Nephron progenitor cell (in vitro differentiated cells): Measurements from ENCODE around the gene MBNL3.

ENCODE experiments used
- DNase-seq: peaks from one replicate; pipeline ENCODE4 v3.0.0; 2021
- H3K27ac Mint-ChIP-seq: 2 replicates; pipeline ENCODE4 v1.8.0; 2021; ENCODE audit warnings: mild to moderate bottlenecking, moderate library complexity, mixed read lengths
- H3K27me3 Mint-ChIP-seq: 2 replicates; pipeline ENCODE4 v1.8.0; 2021; ENCODE audit warnings: mild to moderate bottlenecking, low read depth, mixed read lengths; ENCODE audit not compliant: poor library complexity
- H3K36me3 Mint-ChIP-seq: 2 replicates; pipeline ENCODE4 v1.8.0; 2021; ENCODE audit warnings: low read depth, mixed read lengths
- H3K4me1 Mint-ChIP-seq: 2 replicates; pipeline ENCODE4 v1.8.0; 2021; ENCODE audit warnings: mixed read lengths
- H3K4me3 Mint-ChIP-seq: 2 replicates; pipeline ENCODE4 v1.8.0; 2021; ENCODE audit warnings: mild to moderate bottlenecking, moderate library complexity, mixed read lengths
- H3K9me3 Mint-ChIP-seq: 2 replicates; pipeline ENCODE4 v1.8.0; 2021; ENCODE audit warnings: mild to moderate bottlenecking, moderate library complexity, mixed read lengths
- CTCF ChIP-seq: fragments of 200-600 bp; sonication (generic); IDR thresholded peaks from 2 replicates; pipeline ENCODE4 v1.5.0; 2021; ENCODE audit warnings: antibody characterized with exemption

The MBNL3 gene

GRCh38 chrX:132497432-132497831, 8.6 kb upstream of the MBNL3 start:
- Mint-ChIP-seq H3K27me3 (peaks cover 21% of the 10 kb centered on the region), H3K9me3 (no peaks in the 10 kb centered on the region), H3K4me3 (no peak overlapping the region), H3K4me1 (peaks cover 20% of the 10 kb centered on the region), H3K27ac (no peak overlapping the region), H3K36me3 (no peaks in the 10 kb centered on the region)
- DNase-seq, result no peak
- no peak for TF ChIP-seq CTCF

- Mint-ChIP-seq H3K36me3 (no peaks in the 10 kb centered on the region), H3K9me3 (no peaks in the 10 kb centered on the region), H3K27ac (no peak overlapping the region), H3K4me1 (peaks cover 26% of the 10 kb centered on the region), H3K27me3 (peaks cover 53% of the 10 kb centered on the region), H3K4me3 (no peak overlapping the region)
- no peak for DNase-seq
- TF ChIP-seq CTCF, result no peak
Measured at GRCh38 chrX:132493095-132493494, 4.3 kb upstream of the MBNL3 start.

- no peak overlapping the region for H3K27ac Mint-ChIP-seq
- DNase-seq, result no peak
- peaks cover 68% of the 10 kb centered on the region for H3K27me3 Mint-ChIP-seq
- no peaks in the 10 kb centered on the region for H3K36me3 Mint-ChIP-seq
- TF ChIP-seq CTCF, result no peak
- peak overlapping the region; percentile 40 for H3K4me3 Mint-ChIP-seq
- peaks cover 35% of the 10 kb centered on the region for H3K4me1 Mint-ChIP-seq
- no peaks in the 10 kb centered on the region for H3K9me3 Mint-ChIP-seq
Measured at GRCh38 chrX:132491191-132491590, 2.4 kb upstream of the MBNL3 start.

- peak overlapping the region; percentile 92 for H3K4me3 Mint-ChIP-seq
- H3K4me1 Mint-ChIP-seq, result peaks cover 49% of the 10 kb centered on the region
- peaks cover 78% of the 10 kb centered on the region for H3K27me3 Mint-ChIP-seq
- H3K27ac Mint-ChIP-seq, result no peak overlapping the region
- H3K36me3 Mint-ChIP-seq, result no peaks in the 10 kb centered on the region
- TF ChIP-seq CTCF, result no peak
- peak; percentile 69 for DNase-seq
- no peaks in the 10 kb centered on the region for H3K9me3 Mint-ChIP-seq
Measured at GRCh38 chrX:132489578-132490419, 961 bp upstream of the MBNL3 start.

- H3K9me3 Mint-ChIP-seq, result no peaks in the 10 kb centered on the region
- DNase-seq, result no peak
- no peaks in the 10 kb centered on the region for H3K36me3 Mint-ChIP-seq
- H3K27ac Mint-ChIP-seq, result no peak overlapping the region
- TF ChIP-seq CTCF, result no peak
- peak overlapping the region; percentile 88 for H3K4me3 Mint-ChIP-seq
- H3K27me3 Mint-ChIP-seq, result peaks cover 84% of the 10 kb centered on the region
- H3K4me1 Mint-ChIP-seq, result peaks cover 65% of the 10 kb centered on the region
Measured at GRCh38 chrX:132488180-132488705, 595 bp downstream of the MBNL3 start.
